ENCODE measurements around the gene DNAH6. TPM values are rescaled to one million over a fixed set of nuclear protein-coding genes. Genes with fewer than 3 reads are reported as not detected.

DNAH6 gene
- total and polyA plus RNA-seq, 2 of the 13 experiments (the other 11 are each of a cell fraction or from before 2014, with no cell fraction given), result 0.01 TPM; not detected in 1

DNA sequence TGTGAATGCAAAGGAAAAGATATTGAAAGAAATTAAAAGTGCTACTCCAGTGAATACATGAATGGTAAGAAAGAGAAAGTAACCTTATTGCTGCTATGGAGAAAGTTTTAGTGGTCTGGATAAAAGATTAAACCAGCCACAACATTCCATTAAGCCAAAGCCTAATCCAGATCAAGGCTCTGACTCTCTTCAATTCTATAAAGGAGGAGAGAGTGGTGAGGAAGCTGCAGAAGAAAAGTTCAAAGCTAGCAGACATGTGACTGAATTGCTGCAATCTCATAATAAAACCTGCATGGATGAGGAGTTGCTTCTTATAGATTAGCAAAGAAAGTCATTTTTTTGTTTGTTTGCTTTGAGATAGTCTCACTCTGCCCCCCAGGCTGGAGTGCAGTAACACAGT, 130.2 kb downstream of the DNAH6 start:
- Histone ChIP-seq H3K4me2 (ENCODE audit: low read depth, low read length) (no peak overlapping the region), H3K9me3 (ENCODE audit: low read length) (no peaks in the 10 kb centered on the region), H3K27ac (ENCODE audit: extremely low read length, insufficient read depth, low read length) (no peak overlapping the region), H3K4me3 (replicated peaks in 1 of 3; ENCODE audit: insufficient read depth in 1 of 3, low read depth in 2 of 3, low read length in 3 of 3) (no peak overlapping the region), H3K27me3 (ENCODE audit: control insufficient read depth in 1 of 2, insufficient read depth in 2 of 2, low read length in 2 of 2) (no peaks in the 10 kb centered on the region), H3K9ac (ENCODE audit: insufficient read depth, low read depth, low read length) (no peak overlapping the region), H3K36me3 (replicated peaks in 1 of 2; ENCODE audit: control insufficient read depth in 1 of 2, insufficient read depth in 2 of 2, low read length in 2 of 2) (no peaks in the 10 kb centered on the region), H3K4me1 (ENCODE audit: insufficient read depth, low read length) (no peaks in the 10 kb centered on the region), H2AFZ (ENCODE audit: low read length) (no peak overlapping the region), H3K79me2 (ENCODE audit: insufficient read depth, low read length) (no peaks in the 10 kb centered on the region), H4K20me1 (ENCODE audit: insufficient read depth, low read length) (no peaks in the 10 kb centered on the region)
- DNase-seq (ENCODE audit: low spot score), result no peak
- no TSS peak for BruUV-seq (replicated peaks)
- ATAC-seq, result no peak
- POLR2A ChIA-PET, result no interaction called here
- TF ChIP-seq ONECUT2 (CRISPR knock-in tag; IDR thresholded peaks at IDR 0.05) (no peak), ZNF383 (CRISPR knock-in tag; IDR thresholded peaks at IDR 0.05; ENCODE audit: borderline replicate concordance) (no peak), ZNF567 (CRISPR knock-in tag; IDR thresholded peaks at IDR 0.05; ENCODE audit: borderline replicate concordance) (no peak), PHF5A (CRISPR knock-in tag; IDR thresholded peaks at IDR 0.05; ENCODE audit: low read depth, unreplicated experiment) (no peak), U2AF1 (optimal IDR thresholded peaks at IDR 0.05; ENCODE audit: low read depth, low read length) (no peak), FOXA1 (IDR thresholded peaks at IDR 0.05) (no peak), FOXA1 (CRISPR knock-in tag; IDR thresholded peaks at IDR 0.05) (no peak), ZNF75D (CRISPR knock-in tag; IDR thresholded peaks at IDR 0.05; ENCODE audit: borderline replicate concordance) (no peak), NFKBIZ (CRISPR knock-in tag; IDR thresholded peaks at IDR 0.05) (no peak), ZSCAN30 (CRISPR knock-in tag; IDR thresholded peaks at IDR 0.05) (no peak), TP53 (CRISPR knock-in tag; conservative IDR thresholded peaks at IDR 0.05) (no peak)
- TF ChIP-seq, protein P1, sequence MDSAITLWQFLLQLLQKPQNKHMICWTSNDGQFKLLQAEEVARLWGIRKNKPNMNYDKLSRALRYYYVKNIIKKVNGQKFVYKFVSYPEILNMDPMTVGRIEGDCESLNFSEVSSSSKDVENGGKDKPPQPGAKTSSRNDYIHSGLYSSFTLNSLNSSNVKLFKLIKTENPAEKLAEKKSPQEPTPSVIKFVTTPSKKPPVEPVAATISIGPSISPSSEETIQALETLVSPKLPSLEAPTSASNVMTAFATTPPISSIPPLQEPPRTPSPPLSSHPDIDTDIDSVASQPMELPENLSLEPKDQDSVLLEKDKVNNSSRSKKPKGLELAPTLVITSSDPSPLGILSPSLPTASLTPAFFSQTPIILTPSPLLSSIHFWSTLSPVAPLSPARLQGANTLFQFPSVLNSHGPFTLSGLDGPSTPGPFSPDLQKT (CRISPR knock-in tag; IDR thresholded peaks at IDR 0.05; ENCODE audit: borderline replicate concordance), result no peak
- TF ChIP-seq, protein P2, sequence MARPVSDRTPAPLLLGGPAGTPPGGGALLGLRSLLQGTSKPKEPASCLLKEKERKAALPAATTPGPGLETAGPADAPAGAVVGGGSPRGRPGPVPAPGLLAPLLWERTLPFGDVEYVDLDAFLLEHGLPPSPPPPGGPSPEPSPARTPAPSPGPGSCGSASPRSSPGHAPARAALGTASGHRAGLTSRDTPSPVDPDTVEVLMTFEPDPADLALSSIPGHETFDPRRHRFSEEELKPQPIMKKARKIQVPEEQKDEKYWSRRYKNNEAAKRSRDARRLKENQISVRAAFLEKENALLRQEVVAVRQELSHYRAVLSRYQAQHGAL (CRISPR knock-in tag; IDR thresholded peaks at IDR 0.05; ENCODE audit: not compliant biosample characterization), result no peak
- TF ChIP-seq, protein P3, sequence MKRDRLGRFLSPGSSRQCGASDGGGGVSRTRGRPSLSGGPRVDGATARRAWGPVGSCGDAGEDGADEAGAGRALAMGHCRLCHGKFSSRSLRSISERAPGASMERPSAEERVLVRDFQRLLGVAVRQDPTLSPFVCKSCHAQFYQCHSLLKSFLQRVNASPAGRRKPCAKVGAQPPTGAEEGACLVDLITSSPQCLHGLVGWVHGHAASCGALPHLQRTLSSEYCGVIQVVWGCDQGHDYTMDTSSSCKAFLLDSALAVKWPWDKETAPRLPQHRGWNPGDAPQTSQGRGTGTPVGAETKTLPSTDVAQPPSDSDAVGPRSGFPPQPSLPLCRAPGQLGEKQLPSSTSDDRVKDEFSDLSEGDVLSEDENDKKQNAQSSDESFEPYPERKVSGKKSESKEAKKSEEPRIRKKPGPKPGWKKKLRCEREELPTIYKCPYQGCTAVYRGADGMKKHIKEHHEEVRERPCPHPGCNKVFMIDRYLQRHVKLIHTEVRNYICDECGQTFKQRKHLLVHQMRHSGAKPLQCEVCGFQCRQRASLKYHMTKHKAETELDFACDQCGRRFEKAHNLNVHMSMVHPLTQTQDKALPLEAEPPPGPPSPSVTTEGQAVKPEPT (CRISPR knock-in tag; IDR thresholded peaks at IDR 0.05; ENCODE audit: low read depth), result no peak
- TF ChIP-seq, protein P4, sequence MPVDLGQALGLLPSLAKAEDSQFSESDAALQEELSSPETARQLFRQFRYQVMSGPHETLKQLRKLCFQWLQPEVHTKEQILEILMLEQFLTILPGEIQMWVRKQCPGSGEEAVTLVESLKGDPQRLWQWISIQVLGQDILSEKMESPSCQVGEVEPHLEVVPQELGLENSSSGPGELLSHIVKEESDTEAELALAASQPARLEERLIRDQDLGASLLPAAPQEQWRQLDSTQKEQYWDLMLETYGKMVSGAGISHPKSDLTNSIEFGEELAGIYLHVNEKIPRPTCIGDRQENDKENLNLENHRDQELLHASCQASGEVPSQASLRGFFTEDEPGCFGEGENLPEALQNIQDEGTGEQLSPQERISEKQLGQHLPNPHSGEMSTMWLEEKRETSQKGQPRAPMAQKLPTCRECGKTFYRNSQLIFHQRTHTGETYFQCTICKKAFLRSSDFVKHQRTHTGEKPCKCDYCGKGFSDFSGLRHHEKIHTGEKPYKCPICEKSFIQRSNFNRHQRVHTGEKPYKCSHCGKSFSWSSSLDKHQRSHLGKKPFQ (CRISPR knock-in tag; IDR thresholded peaks at IDR 0.05; ENCODE audit: insufficient replicate concordance), result no peak
- in situ Hi-C loops (cut with HindIII; ENCODE audit: extremely low pct_ligation_motif_present, low pct_unique_long_range_greater_than_20kb), result no loop called here
- no peak for FAIRE-seq
- intact Hi-C loops (cut with micrococcal nuclease; ENCODE audit: unreplicated experiment), result no loop called here
- CTCF ChIA-PET (ENCODE audit: low intra/inter-chr PET ratio, low total read pairs), result no interaction called here
